Progenitor cell of endocrine pancreas (in vitro differentiated cells): ENCODE data around the gene PCBP4. TPM values are rescaled to one million over a fixed set of nuclear protein-coding genes. Genes with fewer than 3 reads are reported as not detected.

ENCODE experiments used
- DNase-seq: peaks from one replicate; pipeline ENCODE4 v3.0.0; 2021; ENCODE audit warnings: low spot score; ENCODE audit not compliant: unreplicated experiment
- H3K27ac Mint-ChIP-seq: 2 replicates; pipeline ENCODE4 v1.8.0; 2021; ENCODE audit warnings: mild to moderate bottlenecking, moderate library complexity, mixed read lengths
- H3K27me3 Mint-ChIP-seq: 2 replicates; pipeline ENCODE4 v1.8.0; 2021; ENCODE audit warnings: mixed read lengths
- H3K36me3 Mint-ChIP-seq: 2 replicates; pipeline ENCODE4 v1.8.0; 2022; ENCODE audit warnings: mixed read lengths; ENCODE audit not compliant: insufficient read depth
- H3K4me1 Mint-ChIP-seq: 2 replicates; pipeline ENCODE4 v1.8.0; 2021; ENCODE audit warnings: low read depth, mixed read lengths
- H3K4me3 Mint-ChIP-seq: 2 replicates; pipeline ENCODE4 v1.8.0; 2021; ENCODE audit warnings: low read depth, mild to moderate bottlenecking, moderate library complexity, mixed read lengths
- H3K9me3 Mint-ChIP-seq: 2 replicates; pipeline ENCODE4 v1.8.0; 2021; ENCODE audit warnings: low read depth, mixed read lengths
- CTCF ChIP-seq: fragments of 200-600 bp; sonication (generic); IDR thresholded peaks from one replicate; pipeline ENCODE4 v1.5.0; 2021; ENCODE audit warnings: antibody characterized with exemption, mild to moderate bottlenecking; ENCODE audit not compliant: unreplicated experiment
- total RNA-seq: library from RNA; stranded (reverse); gene quantifications from 2 replicates; pipeline ENCODE4 v1.2.1, GENCODE V29; 2021

The PCBP4 gene
- total RNA-seq, 1 donor from 2014 or later = 160 TPM

GRCh38 chr3:51943451-51944391 lies 23.5 kb downstream of the PCBP4 start:
- DNase-seq = peak; percentile 6
- H3K4me3 Mint-ChIP-seq = no peak overlapping the region
- no peak overlapping the region for H3K27ac Mint-ChIP-seq

GRCh38 chr3:51942603-51943450 lies 24.4 kb downstream of the PCBP4 start:
- H3K4me3 Mint-ChIP-seq = peak overlapping the region; percentile 77
- DNase-seq = peak; percentile 20

More at GRCh38 chr3:51943451-51944391, 23.5 kb downstream of the PCBP4 start:
- H3K27me3 Mint-ChIP-seq = no peaks in the 10 kb centered on the region
- H3K4me1 Mint-ChIP-seq = peaks cover 12% of the 10 kb centered on the region
- TF ChIP-seq CTCF = no peak
- H3K36me3 Mint-ChIP-seq = no peaks in the 10 kb centered on the region
- H3K9me3 Mint-ChIP-seq = no peaks in the 10 kb centered on the region

GRCh38 chr3:51941798-51942602 lies 25.3 kb downstream of the PCBP4 start, which contains the start of the genes PARP3 and RRP9:
TSS of gene PARP3 (plus strand) at chr3:51942363. CDS start at chr3:51943356, 993 bp downstream.
TSS of gene RRP9 (minus strand) at chr3:51941904. CDS start at chr3:51941867, 37 bp downstream.
- Mint-ChIP-seq H3K27me3 (no peaks in the 10 kb centered on the region), H3K4me1 (peaks cover 12% of the 10 kb centered on the region)
- TF ChIP-seq CTCF = peak; percentile 99

More at GRCh38 chr3:51942603-51943450, 24.4 kb downstream of the PCBP4 start:
- Mint-ChIP-seq H3K27me3 (no peaks in the 10 kb centered on the region), H3K4me1 (peaks cover 12% of the 10 kb centered on the region), H3K27ac (no peak overlapping the region), H3K9me3 (no peaks in the 10 kb centered on the region), H3K36me3 (peaks cover 2% of the 10 kb centered on the region)
- TF ChIP-seq CTCF = no peak

GRCh38 chr3:51941463-51941797 lies 25.8 kb downstream of the PCBP4 start:
- Mint-ChIP-seq H3K27me3 (no peaks in the 10 kb centered on the region), H3K27ac (no peak overlapping the region), H3K9me3 (no peaks in the 10 kb centered on the region), H3K4me1 (peaks cover 12% of the 10 kb centered on the region), H3K4me3 (peak overlapping the region; percentile 77), H3K36me3 (peaks cover 5% of the 10 kb centered on the region)
- TF ChIP-seq CTCF = no peak
- DNase-seq = no peak

More at GRCh38 chr3:51941798-51942602, 25.3 kb downstream of the PCBP4 start, which contains the start of the genes PARP3 and RRP9:
- DNase-seq = peak; percentile 98
- peaks cover 5% of the 10 kb centered on the region for H3K36me3 Mint-ChIP-seq
- peak within 1 kb of the TSS; percentile 77 for H3K4me3 Mint-ChIP-seq
- H3K9me3 Mint-ChIP-seq = no peaks in the 10 kb centered on the region
- peak within 1 kb of the TSS; percentile 13 for H3K27ac Mint-ChIP-seq
